Endothelial cell of umbilical vein (primary cell): ENCODE results near the gene ZNF488. TPM values are rescaled to one million over a fixed set of nuclear protein-coding genes. Genes with fewer than 3 reads are reported as not detected.

Experiments
- BruUV-seq: library from RNA; stranded (reverse); fragments of 400-500 nt; replicated peaks from 2 replicates; lab custom pipeline; 2021; lab: Mats Ljungman, UMichigan
- CTCF ChIA-PET: fragments of 300-600, 350-600 bp; sonication (Branson Sonifier 250); formaldehyde crosslinking; loops from one replicate; lab custom pipeline; 2021; ENCODE audit warnings: antibody characterized with exemption, inconsistent platforms; lab: Charles Lee
- POLR2A ChIA-PET: fragments of 300-600, 350-600 bp; sonication (Branson Sonifier 250); formaldehyde crosslinking; loops from one replicate; lab custom pipeline; 2021; ENCODE audit warnings: antibody characterized with exemption, inconsistent platforms; lab: Charles Lee
- DNase-seq: peaks from one replicate; pipeline ENCODE4 v3.0.0-alpha.2; 2011; ENCODE audit warnings: low read depth, low spot score
- FAIRE-seq: peaks from 2 replicates; lab custom pipeline; 2011; peaks lifted over from hg19 to GRCh38; lab: Jason Lieb, UNC
- H2AFZ ChIP-seq: 2 replicates; pipeline ENCODE4 v1.6.0; 2012; ENCODE audit warnings: low read depth, low read length, control low read depth, inconsistent platforms
- H3K27ac ChIP-seq: 2 replicates; pipeline ENCODE4 v1.5.1; 2011; ENCODE audit warnings: low read depth, mild to moderate bottlenecking, control low read depth, low read length, moderate library complexity; ENCODE audit not compliant: insufficient read depth
- H3K27me3 ChIP-seq, 2 experiments: 2 replicates each; pipeline versions ENCODE4 v1.6.0 to v1.6.1; 2011; ENCODE audit warnings: low read length in 2 of 2, mixed read lengths in 1 of 2; ENCODE audit not compliant: control insufficient read depth in 2 of 2, insufficient read depth in 2 of 2
- H3K36me3 ChIP-seq, 2 experiments: 2 replicates in 1 of 2; 3 replicates in 1 of 2; pipeline ENCODE4 v1.5.1; 2011; ENCODE audit warnings: low read length in 2 of 2, mild to moderate bottlenecking in 1 of 2, moderate library complexity in 1 of 2; ENCODE audit not compliant: control insufficient read depth in 2 of 2, insufficient read depth in 2 of 2; ENCODE audit errors: extremely low read depth in 1 of 2
- H3K4me1 ChIP-seq: 3 replicates; pipeline ENCODE4 v1.5.1; 2011; ENCODE audit warnings: mild to moderate bottlenecking, low read length; ENCODE audit not compliant: control insufficient read depth, insufficient read depth; ENCODE audit errors: extremely low read depth
- H3K4me2 ChIP-seq: 2 replicates; pipeline ENCODE4 v1.6.1; 2011; ENCODE audit warnings: low read length, control low read depth, mixed read lengths; ENCODE audit not compliant: insufficient read depth
- H3K4me3 ChIP-seq, 3 experiments: fragments of 200-600 bp in 1 of 3; sonication (generic), shearing (Covaris generic) in 1 of 3; replicated peaks in 1 of 3; 2 replicates each; pipeline ENCODE4 v1.5.1; 2011 to 2016; ENCODE audit warnings: control low read depth in 3 of 3, low read length in 3 of 3, mild to moderate bottlenecking in 2 of 3, inconsistent platforms in 1 of 3, low read depth in 1 of 3, moderate library complexity in 1 of 3; ENCODE audit not compliant: insufficient read depth in 1 of 3
- H3K79me2 ChIP-seq: 2 replicates; pipeline ENCODE4 v1.6.0; 2012; ENCODE audit warnings: low read length, inconsistent platforms; ENCODE audit not compliant: control insufficient read depth, insufficient read depth
- H3K9ac ChIP-seq: replicated peaks from 2 replicates; pipeline ENCODE3; 2011; ENCODE audit warnings: low read length, control low read depth; ENCODE audit not compliant: insufficient read depth; ENCODE audit errors: extremely low read depth
- H3K9me1 ChIP-seq: replicated peaks from 3 replicates; pipeline ENCODE4 v1.6.0; 2011; ENCODE audit warnings: mild to moderate bottlenecking, low read length; ENCODE audit not compliant: control insufficient read depth, insufficient read depth; ENCODE audit errors: extremely low read depth
- H3K9me3 ChIP-seq: replicated peaks from 2 replicates; pipeline ENCODE4 v1.5.1; 2012; ENCODE audit warnings: low read length, inconsistent platforms; ENCODE audit not compliant: control insufficient read depth, insufficient read depth
- H4K20me1 ChIP-seq: replicated peaks from 2 replicates; pipeline ENCODE3; 2011; ENCODE audit warnings: mild to moderate bottlenecking, low read length; ENCODE audit not compliant: control insufficient read depth, insufficient read depth; ENCODE audit errors: extremely low read depth
- CTCF ChIP-seq, 2 donors: IDR thresholded peaks; 1 replicate in 1 of 2; 2 replicates in 1 of 2; pipeline ENCODE4 v1.5.1; 2011; ENCODE audit warnings: low read length in 2 of 2, mild to moderate bottlenecking in 2 of 2, moderate library complexity in 2 of 2, control low read depth in 1 of 2, inconsistent platforms in 1 of 2, low read depth in 1 of 2; ENCODE audit not compliant: insufficient read depth in 1 of 2; ENCODE audit errors: extremely low read depth in 1 of 2
- EZH2 ChIP-seq: IDR thresholded peaks from 2 replicates; pipeline ENCODE4 v1.6.1; 2012; ENCODE audit warnings: borderline replicate concordance, low read depth, mild to moderate bottlenecking, moderate library complexity, low read length, inconsistent platforms; ENCODE audit not compliant: severe bottlenecking
- FOS ChIP-seq: IDR thresholded peaks from 2 replicates; pipeline ENCODE4 v1.6.1; 2011; ENCODE audit warnings: mild to moderate bottlenecking, low read length, moderate library complexity, borderline replicate concordance; ENCODE audit not compliant: insufficient read depth
- GATA2 ChIP-seq: IDR thresholded peaks from 2 replicates; pipeline ENCODE4 v1.7.0; 2011; ENCODE audit warnings: low read depth, mild to moderate bottlenecking, moderate library complexity, mixed read lengths, low read length; ENCODE audit not compliant: insufficient read length, insufficient read depth
- JUN ChIP-seq: IDR thresholded peaks from 2 replicates; pipeline ENCODE4 v1.6.1; 2011; ENCODE audit warnings: borderline replicate concordance, low read depth; ENCODE audit not compliant: insufficient read length, insufficient read depth
- MAX ChIP-seq: IDR thresholded peaks from 2 replicates; pipeline ENCODE4 v1.6.1; 2011; ENCODE audit not compliant: insufficient read depth, insufficient read length
- MYC ChIP-seq: IDR thresholded peaks from one replicate; pipeline ENCODE4 v1.6.1; 2011; ENCODE audit warnings: mild to moderate bottlenecking, low read depth, low read length
- POLR2A ChIP-seq: IDR thresholded peaks from 2 replicates; pipeline ENCODE4 v1.6.1; 2012; ENCODE audit warnings: low read depth, mild to moderate bottlenecking, control low read depth, low read length
- POLR2AphosphoS5 ChIP-seq: IDR thresholded peaks from 2 replicates; pipeline ENCODE4 v1.6.1; 2012; ENCODE audit warnings: low read depth, mild to moderate bottlenecking, control low read depth, low read length, moderate library complexity; ENCODE audit not compliant: insufficient read depth
- dilution Hi-C: fragments of 300-500 bp; cut with MboI; formaldehyde crosslinking; loops from one replicate; pipeline ENCODE4 v1.15.0; 2019; ENCODE audit warnings: low sequenced_read_pairs; ENCODE audit not compliant: extremely low pct_ligation_motif_present
- intact Hi-C: fragments of 100-400 bp; cut with micrococcal nuclease; formaldehyde crosslinking; loops from one replicate; pipeline ENCODE4 v1.10.0; 2022
- polyA plus RNA-seq, 4 experiments: library from polyadenylated mRNA; depleted of rRNA in 3 of 4; stranded (reverse) in 3 of 4; unstranded in 1 of 4; fragments of >200 nt; gene quantifications; 2 replicates each; pipeline versions ENCODE4 v1.2.1 to v1.2.3, GENCODE V29; 2011 to 2012; ENCODE audit warnings: missing spikeins in 1 of 4
- total RNA-seq: library from RNA; stranded (reverse); gene quantifications from 2 replicates; pipeline ENCODE4 v1.2.3, GENCODE V29; 2021

ZNF488 gene
- total and polyA plus RNA-seq, 2 donors (not counting 3 experiments of a cell fraction or from before 2014, with no cell fraction given) = 0.21 to 0.38 TPM

- no TSS peak for BruUV-seq
- Histone ChIP-seq H3K4me2 (no peak overlapping the region), H3K4me3 (no peak overlapping the region), H3K9ac (no peak overlapping the region), H3K27me3 (no peaks in the 10 kb centered on the region), H4K20me1 (no peaks in the 10 kb centered on the region), H3K27ac (no peak overlapping the region), H3K36me3 (no peaks in the 10 kb centered on the region), H3K9me3 (no peaks in the 10 kb centered on the region), H3K79me2 (no peaks in the 10 kb centered on the region), H3K4me1 (peaks cover 11% of the 10 kb centered on the region), H2AFZ (no peak overlapping the region), H3K9me1 (no peaks in the 10 kb centered on the region)
- DNase-seq (no peak), FAIRE-seq (no peak)
- ChIA-PET CTCF (no interaction called here), POLR2A (no interaction called here)
- dilution Hi-C loops = no loop called here
- TF ChIP-seq EZH2 (no peak), FOS (no peak), MAX (no peak), POLR2AphosphoS5 (no peak), POLR2A (no peak), MYC (no peak), CTCF (IDR thresholded peaks at IDR 0.05; ENCODE audit: extremely low read depth in 1 of 2, insufficient read depth in 1 of 2, low read depth in 1 of 2, low read length in 2 of 2) (no peak), JUN (no peak), GATA2 (no peak)
- intact Hi-C loops = no loop called here
Measured at GRCh38 chr10:47408606-47409005, 24.5 kb upstream of the ZNF488 start.
